Neural cell (in vitro differentiated cells): ENCODE data around the gene LDAH. TPM values are rescaled to one million over a fixed set of nuclear protein-coding genes. Genes with fewer than 3 reads are reported as not detected.

Experiments used
- H2AFZ ChIP-seq: fragments of 200-600, 300-800 bp; sonication (generic), shearing (Covaris generic); 2 replicates; pipeline ENCODE4 v1.6.0; 2014; ENCODE audit warnings: low read depth, mild to moderate bottlenecking, antibody characterized with exemption, low read length, moderate library complexity
- H3F3A ChIP-seq: fragments of 200-600 bp; shearing (Covaris generic); 2 replicates; pipeline ENCODE4 v1.6.1; 2016; ENCODE audit warnings: mild to moderate bottlenecking, moderate library complexity, mixed read lengths, antibody characterized with exemption, low read length; ENCODE audit not compliant: insufficient read depth, poor library complexity, severe bottlenecking
- H3K27ac ChIP-seq: fragments of 200-600, 300-800 bp; sonication (generic), shearing (Covaris generic); 2 replicates; pipeline ENCODE4 v1.5.1; 2014; ENCODE audit warnings: mild to moderate bottlenecking, low read length, moderate library complexity
- H3K27me3 ChIP-seq: fragments of 300-800, 200-600 bp; sonication (generic), shearing (Covaris generic); 2 replicates; pipeline ENCODE4 v1.6.0; 2014; ENCODE audit warnings: mild to moderate bottlenecking, low read depth, low read length, moderate library complexity; ENCODE audit not compliant: insufficient read depth
- H3K36me3 ChIP-seq: fragments of 300-800, 200-600 bp; sonication (generic), shearing (Covaris generic); 2 replicates; pipeline ENCODE4 v1.5.1; 2014; ENCODE audit warnings: mild to moderate bottlenecking, antibody characterized with exemption, low read length, moderate library complexity; ENCODE audit not compliant: insufficient read depth
- H3K4me2 ChIP-seq: fragments of 300-800, 200-600 bp; sonication (generic), shearing (Covaris generic); 2 replicates; pipeline ENCODE4 v1.6.0; 2014; ENCODE audit warnings: mild to moderate bottlenecking, low read length
- H3K4me3 ChIP-seq: fragments of 300-800, 200-600 bp; sonication (generic), shearing (Covaris generic); 2 replicates; pipeline ENCODE4 v1.5.1; 2014; ENCODE audit warnings: mild to moderate bottlenecking, low read length, moderate library complexity
- H3K79me2 ChIP-seq: fragments of 200-600 bp; shearing (Covaris generic); replicated peaks from 2 replicates; pipeline ENCODE4 v1.6.0; 2014; ENCODE audit warnings: mild to moderate bottlenecking, low read length, moderate library complexity; ENCODE audit not compliant: insufficient read depth
- H3K9ac ChIP-seq: fragments of 300-800, 200-600 bp; sonication (generic), shearing (Covaris generic); 2 replicates; pipeline ENCODE4 v1.6.1; 2016; ENCODE audit warnings: mild to moderate bottlenecking, low read length, mixed read lengths
- H3K9me2 ChIP-seq: fragments of 200-600 bp; shearing (Covaris generic); 2 replicates; pipeline ENCODE4 v1.6.1; 2016; ENCODE audit warnings: mild to moderate bottlenecking, low read length, mixed read lengths; ENCODE audit not compliant: insufficient read depth
- H3K9me3 ChIP-seq: fragments of 200-600, 300-800 bp; sonication (generic), shearing (Covaris generic); 2 replicates; pipeline ENCODE4 v1.6.1; 2016; ENCODE audit warnings: mild to moderate bottlenecking, mixed run types, low read length, moderate library complexity, mixed read lengths
- H4K20me1 ChIP-seq: fragments of 200-600 bp; shearing (Covaris generic); 2 replicates; pipeline ENCODE4 v1.6.1; 2016; ENCODE audit warnings: mild to moderate bottlenecking, mixed run types; ENCODE audit not compliant: insufficient read depth
- EP300 ChIP-seq: fragments of 450-650 bp; conservative IDR thresholded peaks from 2 replicates; pipeline ENCODE4 v1.6.1; 2014; ENCODE audit warnings: antibody characterized with exemption, mild to moderate bottlenecking, moderate library complexity; ENCODE audit not compliant: poor library complexity, severe bottlenecking
- EZH2 ChIP-seq: fragments of 200-600, 300-800 bp; shearing (Covaris generic), sonication (generic); IDR thresholded peaks from 2 replicates; pipeline ENCODE4 v1.6.1; 2014; ENCODE audit warnings: antibody characterized with exemption, low read length, borderline replicate concordance, mild to moderate bottlenecking; ENCODE audit not compliant: insufficient read depth, poor library complexity, severe bottlenecking
- POLR2AphosphoS5 ChIP-seq: IDR thresholded peaks from 2 replicates; pipeline ENCODE4 v1.6.1; 2012
- RAD21 ChIP-seq: fragments of 450-650 bp; conservative IDR thresholded peaks from 2 replicates; pipeline ENCODE4 v1.6.1; 2014; ENCODE audit warnings: antibody characterized with exemption, mild to moderate bottlenecking, moderate library complexity
- REST ChIP-seq: IDR thresholded peaks from 2 replicates; pipeline ENCODE4 v1.6.1; 2012; ENCODE audit warnings: borderline replicate concordance
- SMC3 ChIP-seq: fragments of 450-650 bp; conservative IDR thresholded peaks from 2 replicates; pipeline ENCODE4 v1.6.1; 2014; ENCODE audit warnings: antibody characterized with exemption, mild to moderate bottlenecking, moderate library complexity; ENCODE audit not compliant: poor library complexity
- TAF1 ChIP-seq: IDR thresholded peaks from 2 replicates; pipeline ENCODE4 v1.6.1; 2012; ENCODE audit warnings: low read depth
- polyA plus RNA-seq: library from polyadenylated mRNA; depleted of rRNA; stranded (reverse); fragments of >200 nt; gene quantifications from 2 replicates; pipeline ENCODE4 v1.2.3, GENCODE V29; 2014
- TF ChIP-seq, protein P1 (sequence below): fragments of 450-650 bp; IDR thresholded peaks from 2 replicates; pipeline ENCODE4 v1.5.1; 2014; ENCODE audit warnings: antibody characterized with exemption, mild to moderate bottlenecking, moderate library complexity; ENCODE audit not compliant: poor library complexity, severe bottlenecking

The LDAH gene
- polyA plus RNA-seq, 1 donor from 2014 or later = 44.1 TPM

DNA sequence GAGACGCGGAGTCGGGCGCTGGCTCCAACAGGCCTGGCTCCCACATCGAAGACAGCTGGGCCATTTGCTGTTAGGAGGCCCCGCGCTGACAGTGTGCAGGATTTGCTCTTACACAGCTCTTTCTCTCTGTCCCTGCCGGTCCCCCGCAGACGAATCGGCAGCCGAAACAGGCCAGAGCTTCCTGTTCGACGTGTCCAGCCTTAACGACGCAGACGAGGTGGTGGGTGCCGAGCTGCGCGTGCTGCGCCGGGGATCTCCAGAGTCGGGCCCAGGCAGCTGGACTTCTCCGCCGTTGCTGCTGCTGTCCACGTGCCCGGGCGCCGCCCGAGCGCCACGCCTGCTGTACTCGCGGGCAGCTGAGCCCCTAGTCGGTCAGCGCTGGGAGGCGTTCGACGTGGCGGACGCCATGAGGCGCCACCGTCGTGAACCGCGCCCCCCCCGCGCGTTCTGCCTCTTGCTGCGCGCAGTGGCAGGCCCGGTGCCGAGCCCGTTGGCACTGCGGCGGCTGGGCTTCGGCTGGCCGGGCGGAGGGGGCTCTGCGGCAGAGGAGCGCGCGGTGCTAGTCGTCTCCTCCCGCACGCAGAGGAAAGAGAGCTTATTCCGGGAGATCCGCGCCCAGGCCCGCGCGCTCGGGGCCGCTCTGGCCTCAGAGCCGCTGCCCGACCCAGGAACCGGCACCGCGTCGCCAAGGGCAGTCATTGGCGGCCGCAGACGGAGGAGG, 152.4 kb downstream of the LDAH start:
- H3K4me2 ChIP-seq = no peak overlapping the region

GRCh38 chr2:20669562-20670314, 153.2 kb downstream of the LDAH start:
- H3K4me3 ChIP-seq = no peak overlapping the region
- H3F3A ChIP-seq = no peaks in the 10 kb centered on the region
- no peak overlapping the region for H3K27ac ChIP-seq
- no peaks in the 10 kb centered on the region for H3K79me2 ChIP-seq
- no peaks in the 10 kb centered on the region for H3K9me2 ChIP-seq
- no peak overlapping the region for H2AFZ ChIP-seq
- no peak overlapping the region for H3K4me2 ChIP-seq
- H3K36me3 ChIP-seq = no peaks in the 10 kb centered on the region
- no peaks in the 10 kb centered on the region for H3K9me3 ChIP-seq
- no peak overlapping the region for H3K9ac ChIP-seq
- no peaks in the 10 kb centered on the region for H4K20me1 ChIP-seq
- H3K27me3 ChIP-seq = peaks cover 90% of the 10 kb centered on the region
- TF ChIP-seq, protein P1, sequence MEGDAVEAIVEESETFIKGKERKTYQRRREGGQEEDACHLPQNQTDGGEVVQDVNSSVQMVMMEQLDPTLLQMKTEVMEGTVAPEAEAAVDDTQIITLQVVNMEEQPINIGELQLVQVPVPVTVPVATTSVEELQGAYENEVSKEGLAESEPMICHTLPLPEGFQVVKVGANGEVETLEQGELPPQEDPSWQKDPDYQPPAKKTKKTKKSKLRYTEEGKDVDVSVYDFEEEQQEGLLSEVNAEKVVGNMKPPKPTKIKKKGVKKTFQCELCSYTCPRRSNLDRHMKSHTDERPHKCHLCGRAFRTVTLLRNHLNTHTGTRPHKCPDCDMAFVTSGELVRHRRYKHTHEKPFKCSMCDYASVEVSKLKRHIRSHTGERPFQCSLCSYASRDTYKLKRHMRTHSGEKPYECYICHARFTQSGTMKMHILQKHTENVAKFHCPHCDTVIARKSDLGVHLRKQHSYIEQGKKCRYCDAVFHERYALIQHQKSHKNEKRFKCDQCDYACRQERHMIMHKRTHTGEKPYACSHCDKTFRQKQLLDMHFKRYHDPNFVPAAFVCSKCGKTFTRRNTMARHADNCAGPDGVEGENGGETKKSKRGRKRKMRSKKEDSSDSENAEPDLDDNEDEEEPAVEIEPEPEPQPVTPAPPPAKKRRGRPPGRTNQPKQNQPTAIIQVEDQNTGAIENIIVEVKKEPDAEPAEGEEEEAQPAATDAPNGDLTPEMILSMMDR = no peak
- no peak for TF ChIP-seq RAD21
- no peak for TF ChIP-seq POLR2AphosphoS5
- TF ChIP-seq EZH2 = no peak
- no peak for TF ChIP-seq REST
- no peak for TF ChIP-seq SMC3
- TF ChIP-seq TAF1 = no peak

More for the DNA sequence above, 152.4 kb downstream of the LDAH start:
- Histone ChIP-seq H3K9me3 (no peaks in the 10 kb centered on the region), H3K9ac (no peak overlapping the region), H3K79me2 (no peaks in the 10 kb centered on the region), H3K27me3 (peaks cover 83% of the 10 kb centered on the region), H3F3A (no peaks in the 10 kb centered on the region), H4K20me1 (no peaks in the 10 kb centered on the region), H2AFZ (no peak overlapping the region), H3K4me3 (no peak overlapping the region), H3K27ac (no peak overlapping the region), H3K9me2 (no peaks in the 10 kb centered on the region), H3K36me3 (no peaks in the 10 kb centered on the region)
- TF ChIP-seq EZH2 (no peak), SMC3 (no peak), EP300 (no peak), REST (no peak)
- TF ChIP-seq, protein P1 = no peak
